ENCODE measurements around the gene CST9. TPM values are rescaled to one million over a fixed set of nuclear protein-coding genes. Genes with fewer than 3 reads are reported as not detected.
"Not testable (repeated sequence)": the region's sequence is repeated elsewhere in the genome, so short reads cannot be mapped to it uniquely, and the experiment has no call there.

The CST9 gene
- total and polyA plus RNA-seq, 10 donors = not detected

DNA sequence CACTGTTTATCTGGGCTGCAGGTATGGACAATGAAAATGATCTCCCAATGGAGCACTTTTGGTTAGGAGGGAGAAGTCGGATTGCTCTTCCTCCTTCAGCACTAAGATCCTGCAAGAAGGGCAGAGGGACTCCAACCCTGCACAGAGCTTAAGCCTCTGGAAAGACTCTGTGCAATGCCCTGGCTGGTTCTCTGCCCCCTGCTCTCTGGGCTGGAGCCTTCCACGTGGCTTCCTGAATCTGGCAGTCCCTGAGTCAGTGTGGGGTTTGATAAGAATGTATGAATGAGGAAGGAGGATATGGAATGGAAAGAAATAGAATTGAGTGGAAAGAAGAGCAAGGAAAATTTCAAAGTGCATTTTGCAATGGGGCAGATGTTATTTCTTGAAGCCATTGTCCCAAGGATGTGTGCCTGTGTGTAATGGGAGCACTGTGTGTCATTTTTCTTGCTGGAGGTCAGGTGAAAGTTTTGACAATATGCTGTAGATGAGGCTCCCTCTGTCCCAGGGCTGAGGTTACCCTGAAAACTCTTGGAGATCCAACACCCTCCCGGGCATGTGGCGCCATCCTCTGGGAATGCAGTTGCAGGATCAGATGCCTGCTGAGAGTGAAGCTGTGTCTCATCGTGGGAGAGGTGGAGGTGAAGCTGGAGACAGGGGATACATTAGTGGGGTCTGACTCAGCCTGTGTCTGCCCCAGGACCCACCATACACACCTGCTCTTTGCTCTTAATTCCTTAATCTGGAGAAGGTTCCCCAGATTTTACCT, 21.1 kb downstream of the CST9 start:
- TF ChIP-seq POLR2AphosphoS5 (IDR thresholded peaks at IDR 0.05) = no peak
- TF ChIP-seq, protein P1, sequence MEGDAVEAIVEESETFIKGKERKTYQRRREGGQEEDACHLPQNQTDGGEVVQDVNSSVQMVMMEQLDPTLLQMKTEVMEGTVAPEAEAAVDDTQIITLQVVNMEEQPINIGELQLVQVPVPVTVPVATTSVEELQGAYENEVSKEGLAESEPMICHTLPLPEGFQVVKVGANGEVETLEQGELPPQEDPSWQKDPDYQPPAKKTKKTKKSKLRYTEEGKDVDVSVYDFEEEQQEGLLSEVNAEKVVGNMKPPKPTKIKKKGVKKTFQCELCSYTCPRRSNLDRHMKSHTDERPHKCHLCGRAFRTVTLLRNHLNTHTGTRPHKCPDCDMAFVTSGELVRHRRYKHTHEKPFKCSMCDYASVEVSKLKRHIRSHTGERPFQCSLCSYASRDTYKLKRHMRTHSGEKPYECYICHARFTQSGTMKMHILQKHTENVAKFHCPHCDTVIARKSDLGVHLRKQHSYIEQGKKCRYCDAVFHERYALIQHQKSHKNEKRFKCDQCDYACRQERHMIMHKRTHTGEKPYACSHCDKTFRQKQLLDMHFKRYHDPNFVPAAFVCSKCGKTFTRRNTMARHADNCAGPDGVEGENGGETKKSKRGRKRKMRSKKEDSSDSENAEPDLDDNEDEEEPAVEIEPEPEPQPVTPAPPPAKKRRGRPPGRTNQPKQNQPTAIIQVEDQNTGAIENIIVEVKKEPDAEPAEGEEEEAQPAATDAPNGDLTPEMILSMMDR (IDR thresholded peaks at IDR 0.05 in 8 of 11, conservative IDR thresholded peaks at IDR 0.05 in 3 of 11) = no peak
- TF ChIP-seq POLR2A (IDR thresholded peaks at IDR 0.05) = no peak
- DNase-seq = no peak
- intact Hi-C loops (cut with DNase I; ENCODE audit: low total_unique reads) = no loop called here
- Histone ChIP-seq H3K27me3 (replicated peaks in 1 of 7) (peaks cover 0 to 50% (median 0%) of the 10 kb centered on the region in 7 donors), H3K4me1 (no peaks in the 10 kb centered on the region), H3K27ac (no peak overlapping the region), H3K4me3 (no peak overlapping the region), H3K36me3 (no peaks in the 10 kb centered on the region), H3K9me3 (peaks cover 0 to 4% (median 0%) of the 10 kb centered on the region in 8 donors)
- 54 to 69% (median 63%) methylated on average over 5 of the region's 5 CpGs for WGBS, 5 donors

DNA sequence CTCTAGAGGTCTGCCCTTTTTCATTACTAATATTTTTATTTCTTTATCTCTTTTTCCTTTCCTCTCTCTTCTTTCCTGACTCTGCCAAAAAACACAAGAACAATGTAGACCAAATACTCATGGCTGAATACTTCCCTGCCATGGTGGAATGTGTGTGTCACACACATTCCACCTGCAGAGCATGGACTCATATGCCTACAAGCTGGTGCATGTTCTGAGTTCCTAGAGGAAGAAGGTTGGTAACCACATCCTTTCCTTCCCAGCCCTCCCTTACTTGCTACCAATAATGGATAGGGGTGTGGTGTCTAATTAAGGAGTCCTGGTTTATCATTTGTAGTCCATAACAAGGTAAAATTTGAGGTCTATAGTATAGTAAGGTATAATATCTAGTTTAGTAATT, 22.2 kb downstream of the CST9 start:
- H3K4me3 ChIP-seq = no peak overlapping the region
- peaks cover 0 to 50% (median 0%) of the 10 kb centered on the region in 7 donors for H3K27me3 ChIP-seq (replicated peaks in 1 of 7)
- TF ChIP-seq POLR2A (IDR thresholded peaks at IDR 0.05) = no peak
- no peaks in the 10 kb centered on the region for H3K36me3 ChIP-seq
- peaks cover 0 to 4% (median 0%) of the 10 kb centered on the region in 8 donors for H3K9me3 ChIP-seq
- no peak for DNase-seq
- intact Hi-C loops (cut with DNase I; ENCODE audit: low total_unique reads) = no loop called here
- H3K27ac ChIP-seq = no peak overlapping the region
- H3K4me1 ChIP-seq = no peaks in the 10 kb centered on the region

DNA sequence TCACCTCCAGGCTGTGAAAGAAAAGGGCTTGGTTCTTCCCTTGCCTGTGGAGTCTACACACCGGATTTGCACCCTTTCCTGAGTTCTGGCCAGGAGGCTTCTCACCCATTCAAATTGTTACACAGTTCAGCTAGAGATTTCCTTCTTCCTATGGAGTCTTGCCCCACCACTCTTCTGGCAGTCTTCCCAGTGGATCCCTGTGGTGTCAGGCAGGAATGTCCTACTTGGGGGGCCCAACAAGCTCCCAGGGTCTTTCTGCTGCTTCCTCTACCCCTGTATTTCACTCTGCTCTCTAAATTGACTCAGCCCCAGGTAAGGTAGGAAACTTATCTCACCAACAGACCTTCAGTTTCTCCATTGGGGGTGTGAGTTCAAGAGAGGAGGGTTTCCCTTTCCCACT, 23.4 kb downstream of the CST9 start:
- Histone ChIP-seq H3K27me3 (replicated peaks in 1 of 7) (peaks cover 0 to 41% (median 0%) of the 10 kb centered on the region in 7 donors), H3K27ac (no peak overlapping the region), H3K4me3 (no peak overlapping the region), H3K4me1 (no peaks in the 10 kb centered on the region), H3K9me3 (peaks cover 0 to 4% (median 0%) of the 10 kb centered on the region in 8 donors), H3K36me3 (no peaks in the 10 kb centered on the region)
- WGBS, 5 donors = 77 to 93% (median 89%) methylated on average over 1 of the region's 1 CpG
- DNase-seq = no peak
- no peak for TF ChIP-seq POLR2A (IDR thresholded peaks at IDR 0.05)
- TF ChIP-seq, protein P1 (IDR thresholded peaks at IDR 0.05 in 8 of 11, conservative IDR thresholded peaks at IDR 0.05 in 3 of 11) = no peak
- TF ChIP-seq POLR2AphosphoS5 (IDR thresholded peaks at IDR 0.05) = no peak
- intact Hi-C loops (cut with DNase I; ENCODE audit: low total_unique reads) = no loop called here

DNA sequence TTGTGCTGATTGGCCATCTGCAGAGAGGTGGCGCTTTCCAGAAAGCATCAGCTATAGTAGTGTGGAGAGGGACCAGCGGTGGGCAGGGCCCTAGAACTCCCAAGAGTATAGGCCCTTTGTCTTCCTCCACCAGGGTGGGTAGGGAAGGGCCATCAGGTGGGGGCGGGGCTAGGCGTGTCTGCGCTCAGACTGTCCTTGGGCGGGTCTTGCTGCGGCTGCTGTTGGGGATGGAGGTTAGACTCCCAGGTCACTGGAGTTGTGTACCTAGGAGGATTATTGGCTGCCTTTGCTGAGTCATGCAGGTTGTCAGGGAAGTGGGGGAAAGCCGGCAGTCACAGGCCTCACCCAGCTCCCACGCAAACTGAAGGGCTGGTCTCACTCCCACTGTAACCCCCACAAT, 23.9 kb downstream of the CST9 start:
- intact Hi-C loops (cut with DNase I; ENCODE audit: low total_unique reads); H3K4me3 ChIP-seq; DNase-seq; H3K36me3 ChIP-seq; H3K27ac ChIP-seq; H3K4me1 ChIP-seq; H3K9me3 ChIP-seq: not testable (repeated sequence)
- peaks cover 0 to 37% (median 0%) of the 10 kb centered on the region in 7 donors for H3K27me3 ChIP-seq (replicated peaks in 1 of 7)
- 75 to 94% (median 87%) methylated on average over 9 of the region's 9 CpGs for WGBS, 5 donors

DNA sequence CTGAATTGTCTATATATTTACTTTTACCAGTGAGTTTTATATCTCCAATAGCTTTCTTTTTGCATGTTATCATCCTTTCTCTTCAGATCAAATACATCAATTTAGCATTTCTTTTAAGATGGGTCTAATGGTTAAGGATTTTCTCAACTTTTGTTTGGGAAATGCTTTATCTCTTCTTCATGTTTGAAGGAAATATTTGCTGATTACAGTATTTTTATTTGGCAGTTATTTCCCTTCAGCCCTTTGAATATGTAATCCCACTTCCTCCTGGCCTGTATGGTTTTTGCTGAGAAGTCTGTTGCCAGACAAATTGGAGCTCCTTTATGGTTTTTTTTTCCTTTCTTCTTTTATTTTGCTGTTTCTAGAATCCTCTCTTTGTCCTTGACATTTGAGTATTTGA, 30.7 kb downstream of the CST9 start:
- Histone ChIP-seq H3K4me3 (no peak overlapping the region), H3K27me3 (replicated peaks in 1 of 7) (no peaks in the 10 kb centered on the region), H3K9me3 (peaks cover 0 to under 1% (median 0%) of the 10 kb centered on the region in 8 donors), H3K27ac (no peak overlapping the region), H3K4me1 (no peaks in the 10 kb centered on the region), H3K36me3 (no peaks in the 10 kb centered on the region)
- intact Hi-C loops (cut with DNase I; ENCODE audit: low total_unique reads) = no loop called here
- TF ChIP-seq POLR2A (IDR thresholded peaks at IDR 0.05) (no peak), POLR2AphosphoS5 (IDR thresholded peaks at IDR 0.05) (no peak)
- TF ChIP-seq, protein P1 (IDR thresholded peaks at IDR 0.05 in 8 of 11, conservative IDR thresholded peaks at IDR 0.05 in 3 of 11) = no peak
- no peak for DNase-seq
